ENCODE data around the gene RERE.

The RERE gene

DNA sequence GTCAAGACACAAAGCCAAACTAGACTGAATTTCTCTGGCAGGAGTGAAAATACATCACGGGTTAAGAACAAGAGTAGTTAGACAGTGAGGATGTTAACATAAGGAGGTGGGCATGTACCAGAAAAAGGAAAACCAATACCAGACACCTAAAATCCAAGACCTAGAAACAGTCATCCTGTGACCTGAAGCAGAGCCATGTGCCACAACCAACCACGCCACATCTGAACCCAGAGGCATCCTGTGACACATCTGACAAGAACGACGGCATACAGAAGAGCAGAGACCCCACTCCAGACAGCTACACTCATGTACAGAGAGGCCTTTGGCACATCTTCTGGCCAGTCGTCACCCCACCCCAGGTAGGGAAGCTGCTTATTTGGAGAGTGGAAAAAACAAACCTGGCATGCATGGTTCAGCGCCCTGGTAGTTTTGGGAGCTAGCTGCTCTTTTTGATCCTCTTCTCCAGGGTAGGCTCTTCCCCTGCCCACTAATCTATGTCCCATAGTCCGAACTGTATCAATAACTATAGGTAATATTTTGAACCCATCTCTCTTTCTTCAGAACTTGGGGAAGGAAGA lies 427.4 kb downstream of the RERE start:
- no peak for DNase-seq (ENCODE audit: low spot score)
- TF ChIP-seq, protein P1, sequence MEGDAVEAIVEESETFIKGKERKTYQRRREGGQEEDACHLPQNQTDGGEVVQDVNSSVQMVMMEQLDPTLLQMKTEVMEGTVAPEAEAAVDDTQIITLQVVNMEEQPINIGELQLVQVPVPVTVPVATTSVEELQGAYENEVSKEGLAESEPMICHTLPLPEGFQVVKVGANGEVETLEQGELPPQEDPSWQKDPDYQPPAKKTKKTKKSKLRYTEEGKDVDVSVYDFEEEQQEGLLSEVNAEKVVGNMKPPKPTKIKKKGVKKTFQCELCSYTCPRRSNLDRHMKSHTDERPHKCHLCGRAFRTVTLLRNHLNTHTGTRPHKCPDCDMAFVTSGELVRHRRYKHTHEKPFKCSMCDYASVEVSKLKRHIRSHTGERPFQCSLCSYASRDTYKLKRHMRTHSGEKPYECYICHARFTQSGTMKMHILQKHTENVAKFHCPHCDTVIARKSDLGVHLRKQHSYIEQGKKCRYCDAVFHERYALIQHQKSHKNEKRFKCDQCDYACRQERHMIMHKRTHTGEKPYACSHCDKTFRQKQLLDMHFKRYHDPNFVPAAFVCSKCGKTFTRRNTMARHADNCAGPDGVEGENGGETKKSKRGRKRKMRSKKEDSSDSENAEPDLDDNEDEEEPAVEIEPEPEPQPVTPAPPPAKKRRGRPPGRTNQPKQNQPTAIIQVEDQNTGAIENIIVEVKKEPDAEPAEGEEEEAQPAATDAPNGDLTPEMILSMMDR (IDR thresholded peaks at IDR 0.05; ENCODE audit: extremely low read depth, missing control alignments), result no peak

DNA sequence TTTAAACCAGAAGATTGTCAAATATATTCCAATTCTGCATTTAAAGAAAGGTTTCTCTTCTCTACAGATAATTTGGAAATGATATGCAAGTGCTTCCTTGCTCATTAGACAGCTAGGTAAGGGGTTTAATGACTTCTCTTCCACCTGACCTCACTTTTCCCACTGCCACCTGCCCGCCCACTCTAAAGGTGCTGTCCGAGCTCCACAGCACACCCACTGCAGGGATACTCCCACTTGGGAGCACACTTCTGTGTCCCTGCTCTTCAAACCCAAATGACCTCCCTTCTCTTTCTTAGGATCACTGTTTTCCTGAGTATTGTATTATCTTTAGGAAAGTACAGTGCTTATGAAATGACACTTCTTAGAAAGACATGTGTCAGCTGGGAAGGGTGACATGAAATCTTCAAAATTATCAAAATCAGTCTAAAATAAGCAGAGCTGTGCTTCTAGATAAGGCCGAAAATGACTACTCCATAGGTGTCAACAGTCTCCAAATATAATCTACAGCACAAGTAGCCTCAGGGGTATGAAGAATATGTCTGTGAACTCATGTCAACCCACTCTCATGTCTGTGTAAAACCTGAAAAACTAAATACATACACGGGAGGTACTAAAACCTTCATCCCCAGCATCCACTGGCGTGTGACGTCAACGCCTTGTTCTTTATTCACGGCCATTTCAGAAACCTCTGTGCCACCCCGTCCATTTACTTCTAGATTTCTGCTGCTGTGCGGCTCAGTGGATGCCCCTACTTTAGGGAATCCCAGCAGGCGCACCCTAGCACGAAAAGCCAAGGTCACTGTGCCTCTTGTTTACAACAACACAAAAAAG lies 428.5 kb downstream of the RERE start:
- TF ChIP-seq, protein P1 (IDR thresholded peaks at IDR 0.05; ENCODE audit: extremely low read depth, missing control alignments), result no peak
- DNase-seq (ENCODE audit: low spot score), result no peak

DNA sequence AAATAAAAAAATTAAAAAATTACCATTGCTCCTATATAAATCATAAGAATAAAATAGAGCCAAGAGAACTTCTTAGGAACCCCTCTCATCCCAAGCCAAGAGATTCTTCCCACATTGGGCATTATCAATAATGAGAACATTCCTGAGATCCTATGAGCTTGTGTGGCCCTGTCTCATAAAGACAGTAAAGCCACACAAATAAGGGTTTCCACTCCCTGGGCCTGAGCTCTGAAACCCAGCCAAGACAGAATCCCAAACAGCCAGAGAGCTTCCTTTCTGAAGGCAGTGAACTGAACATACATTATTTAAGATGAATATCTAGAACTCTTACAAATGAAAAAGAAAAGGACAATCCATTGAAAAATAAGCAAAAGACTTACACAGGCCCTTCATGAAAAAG lies 431.2 kb downstream of the RERE start:
- TF ChIP-seq, protein P1 (IDR thresholded peaks at IDR 0.05; ENCODE audit: extremely low read depth, missing control alignments), result no peak

DNA sequence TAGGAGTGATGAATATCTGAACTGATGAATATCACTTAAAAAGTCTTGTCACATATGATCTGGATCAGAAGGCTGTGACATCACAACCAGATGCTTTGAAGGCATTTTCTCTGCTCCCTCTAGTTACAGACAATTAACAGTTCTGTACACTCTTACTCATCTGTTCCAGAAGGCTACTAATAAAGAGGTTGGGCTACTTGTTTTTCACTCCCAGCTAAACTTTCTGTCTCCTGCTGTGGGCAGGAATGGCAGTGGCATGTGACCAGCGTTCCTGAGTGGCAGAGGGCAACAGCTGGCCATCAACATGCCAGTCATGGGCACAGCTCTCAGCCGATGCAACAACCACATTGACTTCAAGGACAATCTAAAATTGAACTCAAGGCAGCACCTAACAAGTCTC lies 432.9 kb downstream of the RERE start:
- no peak for DNase-seq (ENCODE audit: low spot score)
- TF ChIP-seq, protein P1 (IDR thresholded peaks at IDR 0.05; ENCODE audit: extremely low read depth, missing control alignments), result no peak

More for the DNA sequence above, 431.2 kb downstream of the RERE start:
- DNase-seq (ENCODE audit: low spot score), result no peak

DNA sequence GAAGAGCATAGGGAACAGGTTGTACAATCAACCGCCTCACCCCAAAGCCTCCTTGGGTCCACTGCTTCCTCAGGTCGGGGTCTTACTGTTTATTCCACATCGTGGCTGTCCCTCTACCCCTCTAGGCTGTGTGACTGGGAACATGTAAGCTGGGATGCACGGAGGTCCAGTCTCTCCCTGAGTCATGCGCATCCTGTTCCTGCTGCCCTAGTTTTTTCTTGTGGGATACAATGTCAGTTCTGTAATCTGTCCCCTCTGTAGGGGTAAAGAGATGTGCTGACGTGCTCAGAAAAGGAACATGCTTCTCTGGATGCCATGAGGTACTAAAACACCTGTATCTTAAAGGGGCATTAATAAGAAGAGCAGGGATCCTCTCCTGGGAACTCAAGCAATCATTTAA lies 433.4 kb downstream of the RERE start:
- DNase-seq (ENCODE audit: low spot score), result no peak

DNA sequence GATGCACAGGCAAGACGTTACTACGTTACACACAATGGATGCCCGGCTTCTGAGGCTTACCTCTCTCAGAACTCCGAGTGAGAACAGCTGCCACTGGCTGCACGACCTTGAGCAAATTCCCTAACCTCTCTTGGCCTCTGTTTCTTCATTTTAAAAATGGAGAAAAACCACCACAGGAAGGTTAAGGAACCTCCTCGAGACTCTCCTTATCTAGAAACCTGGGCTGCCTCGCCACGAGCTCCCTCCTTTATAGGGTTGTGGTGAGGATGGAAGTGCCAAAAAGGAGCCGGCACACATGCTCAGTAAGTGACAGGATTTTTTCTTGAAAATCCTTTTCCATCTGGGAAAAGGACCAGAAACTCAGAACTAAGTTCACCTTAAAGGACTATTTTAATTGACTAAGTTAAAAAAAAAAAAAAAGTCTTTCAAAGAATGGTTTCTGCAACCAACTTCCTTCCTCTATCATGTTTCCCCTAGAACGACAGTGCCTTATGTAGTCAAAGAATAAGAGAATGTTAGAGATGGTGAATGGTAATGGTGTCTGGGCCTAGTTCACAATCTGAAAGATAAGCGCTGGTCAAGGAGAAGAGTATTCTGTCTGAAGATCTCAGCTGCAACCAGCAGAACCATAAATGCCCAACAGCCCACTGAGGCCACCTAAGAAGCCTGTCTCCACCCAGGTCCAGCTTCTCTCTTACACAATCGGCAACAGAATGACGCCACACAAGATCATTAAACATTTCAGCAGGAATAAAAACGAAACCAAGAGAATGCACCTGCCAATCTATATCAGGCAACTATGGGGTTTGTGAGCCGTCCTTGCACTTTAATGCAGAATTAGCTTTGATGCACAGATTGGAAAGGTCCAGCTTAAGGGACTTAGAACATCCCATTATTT lies 434.6 kb downstream of the RERE start:
- TF ChIP-seq, protein P1 (IDR thresholded peaks at IDR 0.05; ENCODE audit: extremely low read depth, missing control alignments), result no peak
- no peak for DNase-seq (ENCODE audit: low spot score)

More for the DNA sequence above, 433.4 kb downstream of the RERE start:
- TF ChIP-seq, protein P1 (IDR thresholded peaks at IDR 0.05; ENCODE audit: extremely low read depth, missing control alignments), result no peak
